ENCODE results near the gene CSF1R. TPM values are rescaled to one million over a fixed set of nuclear protein-coding genes. Genes with fewer than 3 reads are reported as not detected.

The CSF1R gene
- polyA plus RNA-seq, 1 of the 3 experiments (the other 2 are of a cell fraction): 0.25 TPM

- Histone ChIP-seq H3K79me2 (ENCODE audit: insufficient read depth) (no peaks in the 10 kb centered on the region), H2AFZ (ENCODE audit: low read depth) (no peak overlapping the region), H4K20me1 (ENCODE audit: insufficient read depth) (no peaks in the 10 kb centered on the region), H3K4me1 (ENCODE audit: control insufficient read depth in 1 of 2, insufficient read depth in 2 of 2, low read depth in 1 of 2, low read length in 1 of 2) (no peaks in the 10 kb centered on the region), H3K9ac (no peak overlapping the region), H3F3A (replicated peaks; ENCODE audit: insufficient read depth) (no peaks in the 10 kb centered on the region), H3K4me2 (no peak overlapping the region), H3K27me3 (ENCODE audit: insufficient read depth) (no peaks in the 10 kb centered on the region), H3K36me3 (replicated peaks in 1 of 2; ENCODE audit: control insufficient read depth in 1 of 2, insufficient read depth in 2 of 2, low read length in 1 of 2) (peaks cover 10 to 86% of the 10 kb centered on the region in 2 experiments), H3K27ac (ENCODE audit: low read depth in 2 of 2, low read length in 1 of 2) (no peak overlapping the region), H3K4me3 (ENCODE audit: low read depth in 2 of 2, low read length in 1 of 2) (no peak overlapping the region), H3K9me2 (no peaks in the 10 kb centered on the region), H3K9me3 (no peaks in the 10 kb centered on the region)
- ChIA-PET POLR2A (interaction anchor here (2.6 kb wide), 1 partner anchor 10 kb away, joined by 8 read pairs; no protein-coding TSS in a partner anchor), CTCF (interaction anchor here (1.0 to 12.5 kb wide), 6 partner anchors 8 to 131 kb away, joined by 3 to 173 read pairs (median 4); partner anchors contain the start of genes HMGXB3 and TIGD6)
- 91% methylated on average over 13 of the region's 14 CpGs for WGBS (ENCODE audit: low lambda C conversion rate)
- TF ChIP-seq GATA2 (CRISPR knock-in tag; IDR thresholded peaks at IDR 0.05) (no peak), TEAD4 (IDR thresholded peaks at IDR 0.05; ENCODE audit: borderline replicate concordance, insufficient read depth) (no peak), EP300 (IDR thresholded peaks at IDR 0.05; ENCODE audit: borderline replicate concordance in 1 of 2, low read depth in 1 of 2, low read length in 1 of 2) (no peak), CHD2 (IDR thresholded peaks at IDR 0.05; ENCODE audit: low read length, partially characterized antibody) (no peak), NFIC (IDR thresholded peaks at IDR 0.05; ENCODE audit: borderline replicate concordance) (no peak)
- no peak for DNase-seq
Measured at GRCh38 chr5:150121448-150122157, 35.2 kb upstream of the CSF1R start.

GRCh38 chr5:150120617-150121447 is 34.5 kb upstream of the CSF1R start:
- Histone ChIP-seq H3K4me1 (ENCODE audit: control insufficient read depth in 1 of 2, insufficient read depth in 2 of 2, low read depth in 1 of 2, low read length in 1 of 2) (no peaks in the 10 kb centered on the region), H3K27me3 (ENCODE audit: insufficient read depth) (no peaks in the 10 kb centered on the region), H3F3A (replicated peaks; ENCODE audit: insufficient read depth) (no peaks in the 10 kb centered on the region), H3K9me3 (no peaks in the 10 kb centered on the region), H3K4me2 (no peak overlapping the region), H3K27ac (ENCODE audit: low read depth in 2 of 2, low read length in 1 of 2) (no peak overlapping the region), H4K20me1 (ENCODE audit: insufficient read depth) (no peaks in the 10 kb centered on the region), H3K9ac (no peak overlapping the region), H3K79me2 (ENCODE audit: insufficient read depth) (no peaks in the 10 kb centered on the region), H3K9me2 (no peaks in the 10 kb centered on the region), H3K4me3 (ENCODE audit: low read depth in 2 of 2, low read length in 1 of 2) (no peak overlapping the region), H3K36me3 (replicated peaks in 1 of 2; ENCODE audit: control insufficient read depth in 1 of 2, insufficient read depth in 2 of 2, low read length in 1 of 2) (peaks cover 9 to 81% of the 10 kb centered on the region in 2 experiments), H2AFZ (ENCODE audit: low read depth) (no peak overlapping the region)
- CTCF ChIA-PET: interaction anchor here (1.1 to 12.5 kb wide), 4 partner anchors 9 to 121 kb away, joined by 3 to 173 read pairs (median 7); partner anchors contain the start of genes HMGXB3 and TIGD6
- 94% methylated on average over 7 of the region's 19 CpGs for WGBS (ENCODE audit: low lambda C conversion rate)
- POLR2A ChIA-PET: interaction anchor here (2.6 kb wide), 1 partner anchor 9 kb away, joined by 8 read pairs; no protein-coding TSS in a partner anchor
- TF ChIP-seq YY1 (IDR thresholded peaks at IDR 0.05; ENCODE audit: low read depth) (no peak), TEAD4 (IDR thresholded peaks at IDR 0.05; ENCODE audit: borderline replicate concordance, insufficient read depth) (no peak), GATA2 (CRISPR knock-in tag; IDR thresholded peaks at IDR 0.05) (no peak), EP300 (IDR thresholded peaks at IDR 0.05; ENCODE audit: borderline replicate concordance in 1 of 2, low read depth in 1 of 2, low read length in 1 of 2) (no peak), TCF12 (IDR thresholded peaks at IDR 0.05) (no peak), IRF3 (IDR thresholded peaks at IDR 0.05; ENCODE audit: low read depth, low read length) (no peak), GABPA (IDR thresholded peaks at IDR 0.05; ENCODE audit: low read depth) (no peak), NRF1 (IDR thresholded peaks at IDR 0.05; ENCODE audit: low read depth, low read length) (no peak)
- DNase-seq: no peak
